H4 (cell line): ENCODE data around the gene SGF29. TPM values are rescaled to one million over a fixed set of nuclear protein-coding genes. Genes with fewer than 3 reads are reported as not detected.
"Not testable (repeated sequence)": the region's sequence is repeated elsewhere in the genome, so short reads cannot be mapped to it uniquely, and the experiment has no call there.

Source experiments
- DNase-seq: peaks from one replicate; pipeline ENCODE4 v3.0.0-alpha.2; 2015; ENCODE audit warnings: low spot score
- total RNA-seq: library from RNA; depleted of rRNA; stranded (reverse); fragments of >200 nt; shearing (Covaris generic); gene quantifications from 2 replicates; pipeline ENCODE4 v1.2.3, GENCODE V29; 2014

The SGF29 gene
- total RNA-seq, 1 experiment from 2014 or later, result 15.4 TPM

GRCh38 chr16:28566233-28566925 is 12.7 kb downstream of the SGF29 start:
- not testable (repeated sequence) for DNase-seq

GRCh38 chr16:28567292-28567691 is 13.6 kb downstream of the SGF29 start:
- DNase-seq, result no peak

- no peak for DNase-seq
Observed at GRCh38 chr16:28569021-28569420, 15.3 kb downstream of the SGF29 start.

DNA sequence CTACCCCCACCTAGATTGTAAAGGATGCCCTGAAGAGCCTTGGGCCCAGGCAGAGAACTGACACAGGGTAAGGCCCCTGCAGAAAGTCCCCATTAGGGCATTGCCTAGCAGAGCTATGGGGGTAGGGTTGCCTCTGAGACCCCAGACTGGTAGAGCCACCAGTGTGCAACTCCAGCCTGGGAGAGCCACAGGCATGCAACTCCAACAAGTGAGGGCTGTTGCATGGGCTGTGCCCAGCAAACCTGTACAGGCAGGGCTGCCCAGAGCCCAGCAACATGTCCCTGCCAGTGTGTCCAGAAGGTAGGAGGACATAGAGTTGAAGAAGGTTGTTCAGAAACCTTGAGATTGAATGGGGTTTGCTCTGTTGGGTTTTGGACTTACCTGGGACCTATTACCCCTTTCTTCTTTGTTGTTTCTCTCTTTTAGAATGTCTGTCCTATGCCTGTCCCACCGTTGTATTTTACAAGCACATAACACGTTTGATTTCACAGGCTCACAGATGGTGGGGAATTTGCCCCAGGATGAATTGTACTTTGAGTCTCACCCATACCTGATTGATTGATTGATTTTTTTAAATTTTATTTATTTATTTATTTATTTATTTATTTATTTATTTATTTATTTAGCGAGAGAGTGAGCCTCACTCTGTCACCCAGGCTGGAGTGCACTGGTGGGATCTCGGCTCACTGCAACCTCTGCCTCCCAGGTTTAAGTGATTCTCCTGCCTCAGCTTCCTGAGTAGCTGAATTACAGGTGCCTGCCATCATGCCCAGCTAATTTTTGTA is 16.4 kb downstream of the SGF29 start:
- DNase-seq, result no peak

DNA sequence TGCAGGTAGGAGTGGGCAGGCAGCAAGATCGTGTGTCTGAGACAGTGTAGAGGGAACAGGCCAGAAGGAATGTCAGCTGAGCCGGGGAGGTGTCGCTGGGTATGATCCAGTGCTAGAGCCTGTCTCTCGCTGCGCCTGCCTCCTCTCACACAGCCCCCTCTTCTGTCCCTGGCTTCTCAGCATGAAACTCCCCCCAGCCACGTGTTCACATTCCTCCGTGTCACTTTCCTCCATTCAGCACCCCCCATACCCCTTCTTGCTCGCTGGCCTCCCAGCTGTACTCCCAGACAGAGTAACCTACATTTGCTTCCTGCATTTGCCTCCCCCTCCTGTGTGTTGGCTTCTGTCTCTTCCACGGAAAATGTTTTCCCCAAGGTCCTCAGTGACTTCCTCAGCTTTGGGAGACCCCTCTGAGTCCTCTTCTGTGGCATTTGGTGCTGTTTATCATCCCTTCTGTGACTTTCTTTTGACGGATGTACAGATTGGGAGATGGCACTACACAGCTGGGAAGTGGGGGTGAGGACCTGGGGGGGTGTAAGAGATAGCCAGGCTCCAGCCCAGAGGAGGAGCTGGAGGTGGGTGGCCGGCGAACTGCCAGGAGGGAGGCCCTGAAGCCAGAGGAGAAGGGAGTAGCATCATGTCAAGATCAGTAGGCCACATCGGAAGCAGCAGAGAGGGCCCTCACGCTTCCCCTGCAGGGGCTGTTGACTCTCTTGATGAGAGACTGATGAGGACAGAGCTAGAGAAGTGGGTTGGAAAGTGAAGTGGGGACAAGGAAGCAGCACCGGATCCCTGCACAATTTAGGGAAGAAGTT is 19.2 kb downstream of the SGF29 start:
- no peak for DNase-seq

- no peak for DNase-seq
Observed at GRCh38 chr16:28573738-28574718, 20.3 kb downstream of the SGF29 start.

DNA sequence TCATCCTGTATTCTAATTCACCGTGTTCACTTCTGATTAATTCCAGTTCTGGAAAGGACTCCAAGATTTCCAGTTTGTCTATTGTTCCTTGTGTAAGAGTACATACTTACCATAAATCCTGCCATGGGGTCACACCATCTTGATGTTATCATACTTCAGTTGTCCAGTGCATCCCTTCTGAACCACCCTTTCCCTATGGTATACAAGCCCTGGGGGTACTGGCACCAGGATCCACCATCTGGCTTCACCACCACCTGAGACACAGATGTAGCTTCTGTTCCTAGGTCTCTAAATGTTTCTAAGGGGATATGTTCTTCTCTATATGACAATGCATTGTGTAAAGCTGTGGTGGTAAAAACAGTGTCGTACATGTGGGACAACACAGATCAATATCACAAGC is 21.2 kb downstream of the SGF29 start:
- DNase-seq, result no peak

GRCh38 chr16:28575446-28576109 is 21.9 kb downstream of the SGF29 start:
- DNase-seq, result no peak

DNA sequence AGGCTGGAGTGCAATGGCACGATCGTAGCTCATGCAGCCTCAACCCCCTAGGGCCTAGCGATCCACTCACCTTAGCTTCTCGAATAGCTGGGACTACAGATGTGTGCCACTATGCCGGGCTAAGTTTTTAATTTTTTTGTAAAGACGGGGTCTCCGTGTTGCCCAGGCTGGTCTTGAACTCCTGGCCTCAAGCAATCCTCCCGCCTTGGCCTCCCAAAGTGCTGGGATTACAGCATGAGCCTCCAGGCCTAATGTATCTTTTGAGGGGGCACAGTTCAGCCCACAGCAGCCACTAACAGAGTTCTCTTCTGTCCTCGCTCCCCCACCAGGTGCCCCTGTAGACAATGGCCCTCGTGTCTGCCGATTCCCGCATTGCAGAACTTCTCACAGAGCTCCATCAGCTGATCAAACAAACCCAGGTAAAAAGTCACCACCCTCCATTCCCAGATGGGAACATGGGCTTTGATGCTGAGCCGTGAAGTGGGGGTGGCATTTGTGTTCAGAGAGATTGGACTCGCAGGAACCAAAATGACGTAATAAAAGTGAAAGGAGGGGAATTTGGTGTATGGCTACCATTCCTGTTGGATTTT is 27.1 kb downstream of the SGF29 start:
- DNase-seq, result no peak

DNA sequence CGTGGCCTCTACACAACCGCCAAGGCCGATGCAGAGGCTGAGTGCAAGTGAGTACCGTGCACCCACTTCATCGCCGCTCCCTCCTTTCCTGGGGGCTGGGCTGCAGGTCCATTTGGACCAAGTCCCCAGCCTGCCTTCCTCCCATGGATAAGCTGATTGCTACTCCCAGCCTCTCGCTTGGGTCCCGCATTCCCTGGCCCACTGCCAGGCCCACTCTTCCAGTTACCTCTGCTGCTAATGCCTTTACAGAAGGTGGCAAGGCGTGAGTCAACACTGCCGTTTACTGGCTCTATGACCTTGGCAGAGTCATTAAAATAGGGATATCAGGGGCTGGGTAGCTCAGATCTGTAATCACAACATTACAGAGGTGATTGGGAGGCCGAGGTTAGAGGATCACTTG is 32.0 kb downstream of the SGF29 start:
- DNase-seq, result no peak

- no peak for DNase-seq
Observed at GRCh38 chr16:28586466-28586865, 32.7 kb downstream of the SGF29 start.

- no peak for DNase-seq
Observed at GRCh38 chr16:28587386-28587785, 33.7 kb downstream of the SGF29 start.

- no peak for DNase-seq
Observed at GRCh38 chr16:28589069-28589468, 35.3 kb downstream of the SGF29 start.

- no peak for DNase-seq
Observed at GRCh38 chr16:28589930-28590329, 36.2 kb downstream of the SGF29 start.

- no peak for DNase-seq
Observed at GRCh38 chr16:28590384-28591340, 36.9 kb downstream of the SGF29 start.

- DNase-seq, result no peak
Observed at GRCh38 chr16:28591355-28591754, 37.6 kb downstream of the SGF29 start.

DNA sequence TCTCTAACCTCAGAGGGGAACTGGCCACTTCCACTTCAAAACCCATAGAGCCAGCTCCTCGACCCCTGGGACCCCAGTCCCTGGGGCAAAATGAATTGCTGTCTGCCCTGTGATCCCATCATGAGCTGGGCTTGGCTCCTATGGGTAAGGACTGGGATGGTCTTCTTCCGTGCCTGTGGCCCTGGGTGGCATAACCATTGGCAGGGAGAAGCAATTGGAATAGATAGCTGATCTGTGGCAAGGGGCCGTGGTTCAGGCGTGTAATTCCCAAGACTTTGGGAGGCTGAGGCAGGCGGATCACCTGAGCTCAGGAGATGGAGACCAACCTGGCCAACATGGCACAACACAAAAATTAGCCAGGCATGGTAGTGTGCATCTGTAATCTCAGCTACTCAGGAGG is 38.8 kb downstream of the SGF29 start:
- no peak for DNase-seq

- no peak for DNase-seq
Observed at GRCh38 chr16:28592979-28593553, 39.3 kb downstream of the SGF29 start.

DNA sequence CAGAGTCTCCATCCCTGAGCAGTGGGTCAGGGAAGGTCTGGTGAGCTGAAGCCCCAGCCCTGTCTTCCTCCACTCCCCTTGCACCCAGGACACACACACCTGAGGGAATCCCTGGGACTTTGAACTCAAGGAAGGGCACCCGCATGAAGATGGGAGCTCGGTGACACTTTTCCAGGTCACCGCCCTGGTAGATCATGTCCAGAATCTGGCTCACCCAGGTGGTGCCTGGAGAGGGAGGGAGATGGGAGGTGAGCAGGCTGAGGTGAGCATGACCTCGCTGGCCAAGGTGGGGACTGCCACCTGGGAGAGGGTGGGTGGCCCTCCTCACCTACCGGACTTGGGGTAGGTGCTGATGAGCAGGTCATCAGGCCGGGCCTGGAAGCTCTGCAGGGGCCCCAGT is 41.7 kb downstream of the SGF29 start:
- not testable (repeated sequence) for DNase-seq
